Measurements from ENCODE around the gene CENPE.

Gene CENPE

DNA sequence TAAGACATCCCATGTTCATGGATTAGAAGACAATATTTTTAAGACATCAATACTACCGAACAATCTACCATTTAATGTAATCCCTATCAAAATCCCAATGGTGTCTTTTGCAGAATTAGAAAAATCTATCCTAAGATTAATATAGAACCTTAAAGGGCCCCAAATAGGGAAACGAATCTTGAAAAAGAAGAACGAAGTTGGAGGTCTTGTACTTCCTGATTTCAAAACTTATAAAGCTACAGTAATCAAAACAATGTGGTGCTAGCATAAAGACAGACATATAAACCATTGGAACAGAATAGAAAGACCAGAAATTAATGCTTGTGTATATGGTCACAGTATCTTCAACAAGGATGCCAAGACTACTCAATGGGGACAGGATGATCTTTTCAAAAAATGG is 42.0 kb downstream of the CENPE start:
- Histone ChIP-seq H3K27ac (ENCODE audit: poor library complexity, severe bottlenecking) (no peak overlapping the region), H3K4me3 (ENCODE audit: severe bottlenecking) (no peak overlapping the region), H3K4me1 (ENCODE audit: insufficient read depth, poor library complexity, severe bottlenecking) (peaks cover 4% of the 10 kb centered on the region), H3K9me3 (ENCODE audit: severe bottlenecking) (peaks cover 6% of the 10 kb centered on the region), H3K36me3 (ENCODE audit: low read depth) (peaks cover 97% of the 10 kb centered on the region), H3K27me3 (ENCODE audit: insufficient read depth, poor library complexity, severe bottlenecking) (no peaks in the 10 kb centered on the region)
- no peak for DNase-seq (ENCODE audit: low spot score)
- no peak for ATAC-seq (ENCODE audit: low read depth)
- TF ChIP-seq, protein P1, sequence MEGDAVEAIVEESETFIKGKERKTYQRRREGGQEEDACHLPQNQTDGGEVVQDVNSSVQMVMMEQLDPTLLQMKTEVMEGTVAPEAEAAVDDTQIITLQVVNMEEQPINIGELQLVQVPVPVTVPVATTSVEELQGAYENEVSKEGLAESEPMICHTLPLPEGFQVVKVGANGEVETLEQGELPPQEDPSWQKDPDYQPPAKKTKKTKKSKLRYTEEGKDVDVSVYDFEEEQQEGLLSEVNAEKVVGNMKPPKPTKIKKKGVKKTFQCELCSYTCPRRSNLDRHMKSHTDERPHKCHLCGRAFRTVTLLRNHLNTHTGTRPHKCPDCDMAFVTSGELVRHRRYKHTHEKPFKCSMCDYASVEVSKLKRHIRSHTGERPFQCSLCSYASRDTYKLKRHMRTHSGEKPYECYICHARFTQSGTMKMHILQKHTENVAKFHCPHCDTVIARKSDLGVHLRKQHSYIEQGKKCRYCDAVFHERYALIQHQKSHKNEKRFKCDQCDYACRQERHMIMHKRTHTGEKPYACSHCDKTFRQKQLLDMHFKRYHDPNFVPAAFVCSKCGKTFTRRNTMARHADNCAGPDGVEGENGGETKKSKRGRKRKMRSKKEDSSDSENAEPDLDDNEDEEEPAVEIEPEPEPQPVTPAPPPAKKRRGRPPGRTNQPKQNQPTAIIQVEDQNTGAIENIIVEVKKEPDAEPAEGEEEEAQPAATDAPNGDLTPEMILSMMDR (IDR thresholded peaks at IDR 0.05; ENCODE audit: poor library complexity, severe bottlenecking): no peak

DNA sequence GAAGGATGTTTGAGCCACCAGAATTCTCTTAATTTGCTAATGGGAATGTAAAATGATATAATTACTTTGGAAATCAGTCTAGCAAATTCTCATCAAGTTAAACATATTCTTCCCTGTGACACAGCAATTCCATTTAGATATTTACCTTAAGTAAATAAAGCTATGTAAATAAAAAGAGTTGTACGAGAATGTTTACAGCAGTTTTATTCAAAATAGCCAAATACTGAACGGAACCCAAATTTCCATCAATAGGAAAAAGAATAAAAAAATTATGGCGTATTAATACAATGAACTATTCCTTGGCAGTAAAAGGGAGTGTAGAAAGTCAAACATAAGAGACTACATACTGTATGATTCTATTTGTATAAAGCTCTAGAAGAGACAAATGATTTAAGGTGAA is 45.8 kb downstream of the CENPE start:
- H3K4me3 ChIP-seq (ENCODE audit: severe bottlenecking): no peak overlapping the region
- peaks cover 10% of the 10 kb centered on the region for H3K4me1 ChIP-seq (ENCODE audit: insufficient read depth, poor library complexity, severe bottlenecking)
- TF ChIP-seq, protein P1 (IDR thresholded peaks at IDR 0.05; ENCODE audit: poor library complexity, severe bottlenecking): no peak
- H3K27me3 ChIP-seq (ENCODE audit: insufficient read depth, poor library complexity, severe bottlenecking): no peaks in the 10 kb centered on the region
- no peak overlapping the region for H3K27ac ChIP-seq (ENCODE audit: poor library complexity, severe bottlenecking)
- peaks cover 6% of the 10 kb centered on the region for H3K9me3 ChIP-seq (ENCODE audit: severe bottlenecking)
- ATAC-seq (ENCODE audit: low read depth) (no peak), DNase-seq (ENCODE audit: low spot score) (no peak)
- peaks cover 95% of the 10 kb centered on the region for H3K36me3 ChIP-seq (ENCODE audit: low read depth)

DNA sequence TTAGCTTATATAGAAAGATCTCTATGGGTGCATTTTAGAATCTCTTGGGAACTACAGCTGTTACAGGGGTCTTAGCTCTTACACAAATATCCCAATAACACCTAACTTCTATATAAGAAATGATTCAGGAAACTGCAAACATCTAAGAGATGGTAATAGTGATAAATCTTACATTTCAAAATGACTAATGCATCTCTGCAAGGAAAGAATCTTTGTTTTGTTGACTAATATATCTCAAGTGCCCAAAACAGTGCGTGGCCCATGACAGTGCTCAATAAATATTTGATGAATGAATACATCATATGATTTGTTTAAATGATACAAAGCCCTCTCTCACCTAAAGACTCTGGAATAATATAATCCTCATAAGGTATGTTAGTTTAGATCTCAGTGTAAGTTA is 47.5 kb downstream of the CENPE start:
- peaks cover 10% of the 10 kb centered on the region for H3K4me1 ChIP-seq (ENCODE audit: insufficient read depth, poor library complexity, severe bottlenecking)
- TF ChIP-seq, protein P1 (IDR thresholded peaks at IDR 0.05; ENCODE audit: poor library complexity, severe bottlenecking): no peak
- peaks cover under 1% of the 10 kb centered on the region for H3K9me3 ChIP-seq (ENCODE audit: severe bottlenecking)
- no peak overlapping the region for H3K4me3 ChIP-seq (ENCODE audit: severe bottlenecking)
- DNase-seq (ENCODE audit: low spot score): no peak
- H3K27me3 ChIP-seq (ENCODE audit: insufficient read depth, poor library complexity, severe bottlenecking): no peaks in the 10 kb centered on the region
- ATAC-seq (ENCODE audit: low read depth): peak; percentile 97
- H3K36me3 ChIP-seq (ENCODE audit: low read depth): peaks cover 95% of the 10 kb centered on the region
- H3K27ac ChIP-seq (ENCODE audit: poor library complexity, severe bottlenecking): peak overlapping the region; percentile 55

DNA sequence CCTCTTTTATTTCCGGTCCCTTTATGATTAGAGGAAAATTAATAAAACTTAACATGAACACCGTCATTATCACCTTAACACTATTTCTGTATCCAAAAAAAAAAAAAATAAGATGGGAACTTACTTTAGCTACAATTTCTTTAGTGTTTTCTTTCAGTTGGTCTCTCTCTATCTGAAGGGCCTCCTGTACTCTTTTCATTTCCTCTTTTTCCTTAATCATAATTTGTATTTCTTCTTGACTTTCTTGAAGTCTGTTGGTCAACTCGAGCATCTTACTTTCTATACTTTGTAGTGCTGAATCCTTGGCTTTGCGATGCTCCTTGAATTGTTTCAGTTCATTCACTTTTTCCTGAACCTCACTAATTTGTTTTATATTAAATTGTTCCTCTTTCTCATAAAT is 53.2 kb downstream of the CENPE start:
- ATAC-seq (ENCODE audit: low read depth) (no peak), DNase-seq (ENCODE audit: low spot score) (no peak)
- H3K27me3 ChIP-seq (ENCODE audit: insufficient read depth, poor library complexity, severe bottlenecking): no peaks in the 10 kb centered on the region
- no peak overlapping the region for H3K4me3 ChIP-seq (ENCODE audit: severe bottlenecking)
- H3K36me3 ChIP-seq (ENCODE audit: low read depth): peaks cover 97% of the 10 kb centered on the region
- H3K9me3 ChIP-seq (ENCODE audit: severe bottlenecking): no peaks in the 10 kb centered on the region
- TF ChIP-seq, protein P1 (IDR thresholded peaks at IDR 0.05; ENCODE audit: poor library complexity, severe bottlenecking): no peak
- H3K27ac ChIP-seq (ENCODE audit: poor library complexity, severe bottlenecking): no peak overlapping the region
- no peaks in the 10 kb centered on the region for H3K4me1 ChIP-seq (ENCODE audit: insufficient read depth, poor library complexity, severe bottlenecking)

DNA sequence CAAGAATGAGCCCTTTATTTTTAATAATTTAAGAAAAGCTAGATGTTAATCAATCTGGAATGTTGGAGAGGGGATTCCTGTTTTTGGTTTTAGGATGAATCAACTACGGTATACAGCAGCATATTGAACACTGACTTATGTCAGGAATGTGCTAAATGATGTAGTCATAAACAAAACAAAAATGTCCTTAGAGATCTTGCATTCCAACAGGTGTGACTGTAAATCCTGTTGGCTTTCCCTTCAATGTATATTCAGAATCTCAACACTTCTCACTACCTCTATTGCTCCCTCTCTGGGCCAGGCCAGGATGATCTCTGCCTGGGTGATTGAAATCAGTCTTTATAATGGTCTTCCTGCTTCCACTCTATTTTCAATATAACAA is 60.7 kb downstream of the CENPE start:
- Histone ChIP-seq H3K9me3 (ENCODE audit: severe bottlenecking) (no peaks in the 10 kb centered on the region), H3K27me3 (ENCODE audit: insufficient read depth, poor library complexity, severe bottlenecking) (no peaks in the 10 kb centered on the region), H3K4me1 (ENCODE audit: insufficient read depth, poor library complexity, severe bottlenecking) (peaks cover 19% of the 10 kb centered on the region), H3K27ac (ENCODE audit: poor library complexity, severe bottlenecking) (peak overlapping the region; percentile 79), H3K4me3 (ENCODE audit: severe bottlenecking) (no peak overlapping the region), H3K36me3 (ENCODE audit: low read depth) (peaks cover 91% of the 10 kb centered on the region)
- ATAC-seq (ENCODE audit: low read depth) (peak; percentile 95), DNase-seq (ENCODE audit: low spot score) (no peak)
- TF ChIP-seq, protein P1 (IDR thresholded peaks at IDR 0.05; ENCODE audit: poor library complexity, severe bottlenecking): no peak

All from RWPE2 (cell line).